ENCODE results near the gene CHRNE.
"Not testable (repeated sequence)": the region's sequence is repeated elsewhere in the genome, so short reads cannot be mapped to it uniquely, and the experiment has no call there.

CHRNE gene

DNA sequence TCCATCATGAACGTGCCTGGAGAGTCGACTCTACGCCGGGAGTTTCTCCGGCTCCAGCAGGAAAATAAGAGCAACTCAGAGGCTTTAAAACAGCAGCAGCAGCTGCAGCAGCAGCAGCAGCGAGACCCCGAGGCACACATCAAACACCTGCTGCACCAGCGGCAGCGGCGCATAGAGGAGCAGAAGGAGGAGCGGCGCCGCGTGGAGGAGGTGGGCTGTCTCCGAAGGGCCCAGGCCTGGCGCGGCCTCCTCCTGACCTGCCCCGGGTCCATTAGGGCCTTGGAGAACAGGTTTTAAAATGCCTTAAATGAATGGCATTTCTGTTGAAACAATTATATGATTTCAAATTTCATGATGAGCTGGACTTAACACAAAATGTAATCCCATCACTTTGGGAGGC is 15.3 kb downstream of the CHRNE start:
- no peak for DNase-seq (ENCODE audit: low read depth)

DNA sequence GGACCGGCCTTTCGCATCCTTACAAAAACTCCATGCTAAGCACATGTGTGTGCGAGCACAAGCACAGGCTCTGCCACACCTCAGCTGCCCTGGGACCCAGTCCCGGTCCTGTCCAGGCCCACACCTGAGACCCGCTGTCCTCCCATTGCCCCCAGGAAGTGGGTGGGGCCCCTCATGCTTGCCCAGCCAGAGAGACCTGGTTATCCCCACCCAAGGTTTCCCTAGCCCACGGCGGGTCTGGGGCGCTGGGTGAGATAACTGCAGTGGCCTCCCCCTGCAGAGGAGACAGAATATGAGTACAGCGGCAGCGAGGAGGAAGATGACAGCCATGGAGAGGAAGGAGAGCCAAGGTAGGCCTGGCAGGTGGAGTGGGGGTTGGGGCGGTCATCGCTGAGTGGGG is 16.1 kb downstream of the CHRNE start:
- DNase-seq (ENCODE audit: low read depth) = no peak

DNA sequence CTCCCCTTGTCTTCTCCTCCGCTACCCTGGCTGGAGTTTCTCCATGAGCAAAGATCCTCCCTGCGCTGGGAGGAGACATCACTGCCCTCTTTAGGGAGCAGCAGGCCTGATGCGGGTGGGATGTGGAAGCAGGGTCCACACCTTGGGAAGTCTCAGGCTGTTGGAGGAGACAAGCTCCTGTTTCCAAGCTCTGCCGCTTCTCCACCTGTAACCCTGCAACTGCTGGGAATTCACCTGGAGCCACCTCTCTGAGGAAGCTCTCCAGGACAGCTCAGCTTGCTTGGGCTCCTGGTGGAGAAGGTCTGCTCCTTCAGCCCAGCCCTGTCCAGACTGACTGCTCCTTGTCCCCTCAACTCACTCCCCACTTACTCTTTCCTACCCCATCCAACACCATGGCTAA is 18.4 kb downstream of the CHRNE start:
- DNase-seq (ENCODE audit: low read depth) = no peak

DNA sequence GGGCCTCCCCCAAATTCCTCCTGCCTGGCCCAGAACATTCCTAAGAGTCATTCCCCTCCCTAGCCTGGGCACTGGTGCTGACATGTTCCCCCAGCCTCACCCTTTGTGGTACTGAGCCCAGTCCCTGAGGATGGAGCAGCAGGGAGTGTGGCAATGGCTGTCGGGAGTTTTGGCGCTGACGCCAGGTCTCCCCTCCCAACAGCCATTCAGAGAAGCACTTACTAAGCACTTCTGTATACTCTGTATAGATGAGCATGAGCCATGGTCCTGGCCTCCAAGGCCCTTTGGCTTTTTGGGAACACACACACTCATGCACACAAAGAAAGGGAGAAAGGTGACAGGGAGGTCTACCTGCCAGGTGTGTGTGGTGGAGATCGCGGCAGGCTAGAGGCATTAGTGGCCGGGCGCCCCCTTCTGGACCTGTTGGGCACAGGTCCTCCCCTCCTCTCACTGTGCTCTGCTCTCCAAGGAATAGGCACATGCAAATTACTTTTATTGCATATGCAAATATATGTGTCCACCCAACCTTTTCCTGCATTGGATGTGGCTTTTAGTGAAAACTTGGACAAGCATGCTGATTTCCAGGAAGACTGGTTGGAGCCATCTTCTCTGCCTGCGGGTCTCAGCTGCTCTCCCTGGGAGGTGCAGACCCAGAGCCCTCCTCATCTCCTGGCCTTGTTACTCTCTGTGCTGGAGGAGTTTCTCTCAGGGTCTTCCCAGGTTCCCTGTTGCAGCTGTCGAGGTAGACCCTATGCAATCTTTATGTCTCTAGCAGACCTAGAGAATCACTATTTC is 20.9 kb downstream of the CHRNE start:
- peak; percentile 54 for DNase-seq (ENCODE audit: low read depth)

DNA sequence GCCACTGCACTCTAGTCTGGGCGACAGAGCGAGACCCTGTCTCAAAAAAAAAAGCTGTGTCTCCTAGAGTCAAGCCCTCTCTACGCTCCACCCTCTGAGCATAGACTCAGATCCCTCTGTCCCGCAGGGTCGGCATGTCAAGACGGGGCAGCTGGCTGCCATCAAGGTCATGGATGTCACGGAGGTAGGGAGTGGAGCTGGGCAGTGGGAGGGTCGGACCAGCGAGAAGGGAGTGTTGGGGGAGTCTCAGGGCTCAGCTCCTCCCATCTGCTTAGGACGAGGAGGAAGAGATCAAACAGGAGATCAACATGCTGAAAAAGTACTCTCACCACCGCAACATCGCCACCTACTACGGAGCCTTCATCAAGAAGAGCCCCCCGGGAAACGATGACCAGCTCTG is 22.0 kb downstream of the CHRNE start:
- DNase-seq (ENCODE audit: low read depth) = no peak

DNA sequence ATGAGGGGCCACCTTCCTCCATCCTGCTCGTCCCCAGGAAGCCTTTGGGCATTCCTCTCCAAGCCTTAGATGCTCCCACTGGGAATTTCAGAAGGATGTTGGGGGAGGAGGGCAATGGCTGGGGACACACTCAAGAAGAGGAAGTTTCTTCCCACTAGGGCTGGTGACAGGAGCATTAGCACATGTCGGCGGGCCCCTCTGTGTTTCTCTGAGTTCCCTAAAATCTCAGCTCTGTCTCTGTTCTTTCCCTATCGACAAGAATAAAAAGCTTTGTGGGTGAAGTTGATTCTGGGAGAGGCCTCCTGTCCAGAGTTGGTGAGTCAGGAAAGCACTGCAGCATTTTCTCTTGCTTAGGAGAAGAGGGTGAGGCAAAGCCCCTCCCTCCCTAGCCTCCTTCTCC is 23.3 kb downstream of the CHRNE start:
- no peak for DNase-seq (ENCODE audit: low read depth)

DNA sequence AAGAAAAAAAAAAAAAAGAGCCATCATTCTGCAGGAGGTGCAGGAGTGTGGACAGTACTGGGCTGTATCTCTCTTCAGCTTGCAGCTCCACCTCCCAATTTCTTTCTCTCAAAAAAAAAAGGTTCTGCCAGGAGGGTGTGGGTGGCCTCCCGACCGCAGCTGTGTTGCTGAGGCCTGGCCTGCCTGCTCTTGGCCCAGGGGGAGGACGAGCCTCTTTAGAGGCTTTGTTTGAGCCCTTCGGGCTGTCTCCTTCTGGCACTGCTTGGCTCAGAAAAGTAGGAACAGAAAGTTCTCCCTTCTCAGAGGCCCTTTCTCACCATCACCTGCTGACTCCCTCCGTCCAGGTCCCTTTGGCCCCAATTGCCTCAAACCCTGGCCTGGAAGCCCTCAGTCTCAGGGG is 25.8 kb downstream of the CHRNE start:
- DNase-seq (ENCODE audit: low read depth) = no peak

DNA sequence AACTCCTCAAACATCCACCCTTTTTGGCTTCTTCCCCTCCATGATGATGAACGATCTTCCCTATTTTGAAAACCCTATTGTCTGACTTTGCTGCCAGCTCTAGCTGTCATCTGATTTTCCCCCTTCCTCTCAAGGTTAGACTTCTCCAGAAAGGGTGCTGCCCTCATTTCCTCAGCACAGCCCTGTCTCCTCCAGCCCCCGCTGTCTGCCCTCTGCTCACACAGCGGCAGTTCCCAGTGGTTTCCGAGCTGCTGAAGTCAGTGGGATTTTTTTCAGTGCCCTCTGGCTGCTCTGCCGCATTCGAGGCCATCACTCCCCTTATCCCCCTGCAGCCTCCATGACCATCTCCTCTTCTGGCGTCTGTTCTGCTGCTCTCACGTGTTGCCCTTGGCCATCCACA is 30.1 kb downstream of the CHRNE start:
- no peak for DNase-seq (ENCODE audit: low read depth)

DNA sequence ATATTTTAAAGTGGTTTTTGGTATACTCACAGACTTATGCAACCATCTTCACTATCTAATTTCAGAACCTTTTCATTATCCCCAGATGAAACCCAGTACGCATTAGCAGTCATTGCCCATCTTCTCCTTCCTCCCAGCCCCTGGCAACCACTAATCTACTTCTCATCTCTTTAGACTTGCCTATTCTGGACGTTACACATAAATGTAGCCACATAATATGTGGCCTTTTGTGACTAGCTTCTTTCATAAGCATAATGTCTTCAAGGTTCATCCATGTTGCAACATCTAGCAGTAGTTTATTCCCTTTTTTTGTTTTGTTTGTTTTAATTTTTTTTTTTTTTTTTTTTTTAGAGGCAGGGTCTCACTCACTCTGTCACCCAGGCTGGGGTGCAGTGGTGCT is 32.0 kb downstream of the CHRNE start:
- DNase-seq (ENCODE audit: low read depth) = no peak

DNA sequence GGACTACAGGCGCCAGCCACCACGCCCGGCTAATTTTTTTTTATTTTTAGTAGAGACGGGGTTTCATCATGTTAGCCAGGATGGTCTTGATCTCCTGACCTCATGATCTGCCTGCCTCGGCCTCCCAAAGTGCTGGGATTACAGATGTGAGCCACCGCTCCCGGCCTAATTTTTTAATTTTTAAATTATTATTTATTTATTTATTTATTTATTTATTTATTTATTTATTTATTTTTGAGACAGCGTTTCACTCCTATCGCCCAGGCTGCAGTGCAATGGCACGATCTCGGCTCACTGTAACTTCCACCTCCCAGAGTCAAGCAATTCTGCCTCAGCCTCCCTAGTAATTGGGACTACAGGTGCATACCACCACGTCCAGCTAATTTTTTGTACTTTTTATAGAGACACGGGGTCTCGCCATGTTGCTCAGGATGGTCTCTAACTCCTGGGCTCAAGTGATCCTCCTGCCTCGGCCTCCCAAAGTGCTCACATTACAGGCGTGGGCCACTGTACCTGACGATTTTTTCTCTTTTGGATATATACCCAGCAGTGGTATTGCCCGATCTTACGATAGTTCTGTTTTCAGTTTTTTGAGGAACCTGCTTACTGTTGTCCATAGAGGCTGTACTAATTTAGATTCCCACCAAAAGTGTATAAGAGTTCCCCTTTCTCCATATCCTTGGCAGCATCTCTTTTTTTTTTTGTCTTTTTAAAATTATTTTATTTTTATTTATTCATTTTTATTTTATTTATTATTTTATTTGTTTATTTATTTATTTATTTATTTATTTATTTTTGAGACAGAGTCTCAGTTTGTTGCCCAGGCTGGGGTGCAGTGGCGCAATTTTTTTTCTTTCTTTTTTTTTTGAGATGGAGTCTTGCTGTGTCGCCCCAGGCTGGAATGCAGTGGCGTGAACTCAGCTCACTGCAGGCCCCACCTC is 33.6 kb downstream of the CHRNE start:
- not testable (repeated sequence) for DNase-seq (ENCODE audit: low read depth)

DNA sequence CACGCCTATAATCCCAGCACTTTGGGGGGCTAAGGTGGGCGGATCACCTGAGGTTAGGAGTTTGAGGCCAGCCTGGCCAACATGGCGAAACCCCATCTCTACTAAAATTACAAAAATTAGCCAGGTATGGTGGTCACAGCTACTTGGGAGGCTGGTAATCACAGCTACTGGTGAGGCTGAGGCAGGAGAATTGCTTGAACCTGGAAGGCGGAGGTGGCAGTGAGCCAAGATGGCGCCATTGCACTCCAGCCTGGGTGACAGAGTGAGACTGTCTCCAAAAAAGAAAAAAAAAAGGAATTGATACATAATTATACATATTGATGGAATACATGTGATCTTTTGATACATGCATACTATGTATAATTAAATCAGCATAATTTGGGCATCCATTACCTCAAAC is 35.4 kb downstream of the CHRNE start:
- DNase-seq (ENCODE audit: low read depth) = not testable (repeated sequence)

DNA sequence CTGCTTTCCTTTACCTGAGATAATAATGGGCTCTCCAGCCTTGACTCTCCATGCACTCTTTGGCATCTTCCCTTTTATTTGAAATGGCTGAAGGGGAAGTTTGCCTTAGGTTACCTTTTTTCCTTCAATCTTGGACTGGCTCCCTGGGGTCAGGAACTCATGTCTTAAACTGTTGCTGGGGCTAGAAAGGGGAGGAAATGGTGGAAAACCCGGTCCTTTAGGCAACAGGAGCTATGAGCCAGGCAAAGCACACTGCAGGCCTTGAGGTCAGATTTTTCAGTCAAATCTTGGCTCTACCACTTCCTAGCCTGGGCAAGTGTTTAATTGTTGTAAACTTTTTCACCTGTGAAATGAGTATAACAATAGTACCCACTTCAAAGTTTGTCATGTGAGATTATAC is 39.6 kb downstream of the CHRNE start:
- DNase-seq (ENCODE audit: low read depth) = no peak

DNA sequence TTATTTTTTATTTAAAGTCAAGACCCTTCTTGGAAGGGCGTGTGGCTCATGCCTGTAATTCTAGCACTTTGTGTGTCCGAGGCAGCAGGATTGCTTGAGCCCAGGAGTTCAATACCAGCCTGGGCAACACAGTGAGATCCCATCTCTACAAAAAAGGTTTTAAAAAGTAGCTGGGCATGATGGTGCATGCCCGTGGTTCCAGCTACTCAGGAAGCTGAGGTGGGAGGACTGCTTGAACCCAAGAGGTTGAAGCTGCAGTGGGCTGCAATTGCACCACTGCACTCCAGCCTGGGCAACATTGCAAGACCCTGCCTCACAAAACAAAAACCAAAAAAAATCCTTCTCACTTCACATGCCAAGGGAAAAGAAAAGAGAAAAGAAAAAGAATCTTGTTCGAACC is 40.2 kb downstream of the CHRNE start:
- DNase-seq (ENCODE audit: low read depth) = no peak

DNA sequence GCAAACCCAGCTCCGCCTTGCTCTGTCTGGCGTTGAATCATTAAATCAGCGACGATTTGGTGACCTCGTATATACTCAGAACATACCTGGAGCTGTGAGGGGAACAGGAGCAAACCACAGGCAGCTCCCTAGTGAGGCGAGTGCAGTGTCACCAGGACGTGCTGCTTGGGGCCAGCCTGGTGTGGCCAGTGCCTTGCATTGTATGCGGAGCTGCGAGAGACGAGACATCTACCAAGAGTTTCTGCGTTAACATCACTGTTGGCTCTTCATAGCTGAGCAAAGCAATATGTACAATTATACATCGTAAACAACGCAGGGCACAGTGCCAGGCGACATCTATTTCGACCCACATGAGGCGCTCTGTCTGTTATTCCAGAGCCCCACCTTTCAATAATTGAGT is 41.8 kb downstream of the CHRNE start:
- no peak for DNase-seq (ENCODE audit: low read depth)

DNA sequence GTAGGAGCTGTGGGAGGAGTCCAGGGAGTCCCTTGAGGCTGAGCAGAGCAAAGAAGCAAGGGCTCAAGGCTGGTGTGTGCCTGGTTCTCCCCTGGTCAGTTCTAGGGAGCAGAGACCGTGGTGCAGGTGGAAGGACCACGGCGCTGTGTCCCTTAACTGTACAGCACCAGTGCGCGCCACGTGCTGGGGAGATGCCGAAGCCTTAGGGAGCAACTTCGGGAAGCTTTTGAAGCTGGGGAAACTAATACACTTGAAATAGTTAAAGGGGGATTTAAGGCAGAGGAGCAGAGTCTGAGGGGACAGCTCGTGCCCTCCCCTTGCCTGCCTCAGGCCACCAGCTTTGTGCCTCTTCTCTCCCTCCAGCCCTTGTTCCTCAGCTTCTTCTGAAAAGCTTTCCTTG is 42.2 kb downstream of the CHRNE start:
- DNase-seq (ENCODE audit: low read depth) = no peak

DNA sequence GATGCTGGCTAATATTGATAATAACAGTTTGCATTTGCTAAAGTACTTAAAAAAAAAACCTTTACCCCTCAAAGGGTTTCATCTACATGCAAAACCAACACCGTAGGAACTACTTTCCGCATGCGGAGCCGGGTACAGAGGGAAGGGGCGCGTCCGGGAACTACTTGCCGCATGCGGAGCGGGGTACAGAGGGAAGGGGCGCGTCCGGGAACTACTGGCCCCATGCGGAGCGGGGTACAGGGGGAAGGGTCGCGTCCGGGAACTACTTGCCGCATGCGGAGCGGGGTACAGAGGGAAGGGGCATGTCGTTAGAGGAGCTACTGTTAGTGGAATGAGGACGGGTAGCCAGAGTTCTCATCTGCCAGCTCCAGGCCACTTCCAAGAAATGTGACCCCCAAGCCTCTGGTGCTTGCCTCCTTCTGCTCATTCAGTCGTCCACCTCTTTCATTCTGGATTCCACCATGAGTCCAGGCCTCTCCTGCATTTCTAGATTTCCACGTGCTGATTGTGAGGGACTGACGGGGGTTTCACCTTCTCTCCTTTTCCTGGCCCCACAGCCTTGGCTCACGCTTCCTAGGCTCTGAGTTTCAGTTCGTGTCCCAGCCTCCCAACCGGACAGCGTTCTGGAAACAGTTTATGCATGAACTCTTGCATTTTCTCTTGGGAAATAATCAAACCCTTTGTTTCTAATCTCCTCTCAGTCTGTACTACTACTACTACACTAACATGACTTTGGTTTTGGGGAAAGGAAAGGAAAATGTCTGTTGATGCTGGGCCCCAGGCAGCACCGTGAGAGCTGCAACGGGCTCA is 42.9 kb downstream of the CHRNE start:
- no peak for DNase-seq (ENCODE audit: low read depth)

DNA sequence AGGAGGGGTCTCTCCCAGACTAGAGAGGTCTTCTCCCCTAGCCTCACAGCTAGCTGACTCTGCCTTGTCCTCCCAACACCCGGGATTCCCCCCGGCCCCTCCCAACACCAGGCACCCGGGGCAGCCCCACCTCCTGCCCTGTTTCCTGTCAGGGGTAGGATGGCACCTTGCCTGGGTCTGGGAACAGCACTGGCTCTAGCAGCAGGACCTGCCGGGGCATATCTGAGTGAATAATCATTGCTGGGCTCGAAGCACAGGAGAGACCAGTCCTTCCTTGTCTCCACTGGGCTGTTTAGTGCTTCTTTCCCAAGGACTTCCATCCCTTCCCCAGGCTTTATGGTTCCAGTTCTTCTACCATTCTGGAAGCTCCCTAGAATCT is 44.0 kb downstream of the CHRNE start:
- no peak for DNase-seq (ENCODE audit: low read depth)

DNA sequence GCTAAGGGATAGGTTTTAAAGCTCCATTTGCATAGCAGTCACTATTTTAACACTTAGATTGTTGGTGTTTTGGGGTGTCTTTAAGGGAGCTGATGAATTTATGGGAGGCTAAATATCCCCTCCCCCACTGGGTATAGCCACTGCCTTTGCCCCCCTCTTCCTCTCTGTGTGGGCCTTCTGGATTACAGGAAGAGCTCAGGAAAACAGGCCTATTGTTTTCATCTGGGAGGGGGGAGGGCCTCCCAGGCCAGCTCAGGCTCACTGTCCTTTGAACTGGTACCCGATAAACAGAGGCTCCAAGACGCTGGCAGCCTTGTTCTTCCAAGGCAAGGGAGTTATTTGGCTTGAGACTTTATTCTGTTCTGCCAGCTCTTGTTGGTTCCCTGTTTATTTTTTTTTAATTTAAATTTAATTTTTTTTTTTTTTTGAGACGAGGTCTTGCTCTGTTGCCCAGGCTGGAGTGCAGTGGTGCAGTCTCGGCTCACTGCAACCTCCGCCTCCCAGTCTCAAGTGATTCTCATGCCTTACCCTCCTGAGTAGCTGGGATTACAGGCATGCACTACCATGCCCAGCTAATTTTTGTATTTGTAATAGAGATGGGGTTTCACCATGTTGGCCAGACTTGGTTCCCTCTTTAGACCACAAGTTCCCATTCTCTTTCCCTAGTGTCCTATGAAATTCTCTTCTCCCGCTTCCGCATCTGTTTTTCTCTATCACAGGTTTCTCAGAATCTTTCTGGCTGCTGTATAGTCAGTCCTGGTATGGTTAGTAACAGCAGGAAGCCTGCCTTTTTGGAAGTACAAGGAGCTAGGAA is 44.6 kb downstream of the CHRNE start:
- DNase-seq (ENCODE audit: low read depth) = no peak

DNA sequence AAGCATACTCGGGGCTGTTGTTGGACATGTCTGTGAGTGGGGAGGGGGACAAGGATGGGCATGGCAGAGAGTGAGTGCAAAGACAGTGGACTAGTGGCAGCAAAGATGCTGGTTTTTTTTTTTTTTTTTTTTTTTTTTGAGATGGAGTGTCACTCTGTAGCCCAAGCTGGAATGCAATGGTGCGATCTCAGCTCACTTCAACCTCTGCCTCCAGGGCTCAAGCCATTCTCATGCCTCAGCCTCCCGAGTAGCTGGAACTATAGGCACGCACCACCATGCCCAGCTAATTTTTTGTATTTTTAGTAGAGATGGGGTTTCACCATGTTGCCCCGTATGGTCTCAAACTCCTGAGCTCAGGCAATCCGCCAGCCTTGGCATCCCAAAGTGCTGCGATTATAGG is 45.6 kb downstream of the CHRNE start:
- not testable (repeated sequence) for DNase-seq (ENCODE audit: low read depth)

DNA sequence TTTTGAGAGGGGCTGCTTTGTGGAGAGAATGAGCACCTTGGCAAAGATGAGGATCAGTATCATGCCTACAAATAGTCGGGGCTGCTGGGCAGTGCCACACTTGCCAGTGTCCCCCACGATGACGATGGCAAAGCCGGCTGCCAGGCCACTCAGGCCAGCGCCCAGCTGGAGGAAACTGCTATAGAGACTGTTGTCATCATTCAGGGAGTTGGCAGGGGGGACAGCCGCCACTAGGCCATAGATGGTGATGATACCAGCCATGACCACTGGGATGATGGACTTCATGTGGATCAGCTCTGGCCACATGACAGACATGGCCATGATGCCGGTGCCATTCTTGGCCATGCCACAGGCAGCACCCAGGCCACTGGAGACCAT is 46.0 kb downstream of the CHRNE start:
- no peak for DNase-seq (ENCODE audit: low read depth)

DNA sequence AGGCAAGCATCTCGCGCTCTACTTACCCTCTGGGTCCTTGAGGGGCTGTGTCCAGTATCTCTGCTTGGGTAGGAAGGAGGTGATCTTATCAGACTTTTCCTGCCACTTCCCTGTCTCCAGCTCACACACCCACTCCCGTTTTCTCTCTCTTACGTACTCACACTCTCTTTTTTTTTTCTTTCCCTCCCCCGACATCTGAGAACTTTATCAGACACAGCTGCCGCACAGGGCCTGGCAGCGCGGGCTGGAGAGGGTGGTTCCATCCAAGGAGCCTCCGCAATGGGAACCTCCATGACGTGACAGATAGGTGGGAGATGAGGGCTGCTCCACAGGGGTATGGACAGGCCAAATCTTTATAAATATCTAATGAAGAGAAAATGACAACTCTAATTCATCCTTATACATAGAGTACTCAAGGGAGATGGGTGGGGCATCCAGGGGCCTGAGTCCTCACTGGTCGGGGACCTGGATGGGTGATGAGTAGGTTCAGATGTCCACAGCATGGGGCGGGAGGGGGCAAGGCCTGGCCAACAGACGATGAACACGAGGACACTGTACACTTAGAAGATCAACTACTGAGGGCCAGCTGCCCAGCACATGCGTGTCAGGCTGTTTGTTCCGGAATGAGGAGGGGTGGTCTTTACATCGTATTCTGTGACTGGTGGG is 46.5 kb downstream of the CHRNE start:
- DNase-seq (ENCODE audit: low read depth) = no peak
